GM19025 (cell line): ENCODE results near the gene NT5DC2.

Experiments used
- ATAC-seq: cut with Tn5 transposase; IDR thresholded peaks from one replicate; pipeline ENCODE4 v1.9.1; 2021; ENCODE audit warnings: mild to moderate bottlenecking, low read depth, moderate library complexity; ENCODE audit not compliant: unreplicated experiment

Gene NT5DC2

GRCh38 chr3:52513281-52513680, 20.4 kb downstream of the NT5DC2 start:
- ATAC-seq: no peak

GRCh38 chr3:52512727-52513126, 20.9 kb downstream of the NT5DC2 start:
- no peak for ATAC-seq

- no peak for ATAC-seq
Observed at GRCh38 chr3:52512105-52512504, 21.6 kb downstream of the NT5DC2 start.

- ATAC-seq: no peak
Observed at GRCh38 chr3:52511509-52511908, 22.1 kb downstream of the NT5DC2 start.

- ATAC-seq: no peak
Observed at GRCh38 chr3:52509753-52510328, 23.8 kb downstream of the NT5DC2 start.

- ATAC-seq: no peak
Observed at GRCh38 chr3:52507359-52507758, 26.3 kb downstream of the NT5DC2 start.

- ATAC-seq: no peak
Observed at GRCh38 chr3:52506266-52506966, 27.2 kb downstream of the NT5DC2 start.

GRCh38 chr3:52504977-52505376, 28.7 kb downstream of the NT5DC2 start:
- ATAC-seq: no peak

- no peak for ATAC-seq
Observed at GRCh38 chr3:52503788-52504424, 29.8 kb downstream of the NT5DC2 start.

- no peak for ATAC-seq
Observed at GRCh38 chr3:52502808-52503350, 30.8 kb downstream of the NT5DC2 start.

- ATAC-seq: no peak
Observed at GRCh38 chr3:52502001-52502400, 31.7 kb downstream of the NT5DC2 start.

- no peak for ATAC-seq
Observed at GRCh38 chr3:52501046-52501445, 32.6 kb downstream of the NT5DC2 start.

GRCh38 chr3:52498137-52499054, 35.3 kb downstream of the NT5DC2 start:
- ATAC-seq: no peak

GRCh38 chr3:52495777-52496602, 37.7 kb downstream of the NT5DC2 start:
- ATAC-seq: no peak

- ATAC-seq: no peak
Observed at GRCh38 chr3:52494886-52495495, 38.7 kb downstream of the NT5DC2 start, which contains the start of gene STAB1. STAB1 (plus strand) TSS chr3:52495338; CDS start chr3:52495414, 76 bp downstream.

- no peak for ATAC-seq
Observed at GRCh38 chr3:52494445-52494844, 39.2 kb downstream of the NT5DC2 start.

- ATAC-seq: no peak
Observed at GRCh38 chr3:52493232-52494017, 40.2 kb downstream of the NT5DC2 start.

- ATAC-seq: no peak
Observed at GRCh38 chr3:52492059-52492458, 41.6 kb downstream of the NT5DC2 start.
